ENCODE data around the gene SHC2.

DNA sequence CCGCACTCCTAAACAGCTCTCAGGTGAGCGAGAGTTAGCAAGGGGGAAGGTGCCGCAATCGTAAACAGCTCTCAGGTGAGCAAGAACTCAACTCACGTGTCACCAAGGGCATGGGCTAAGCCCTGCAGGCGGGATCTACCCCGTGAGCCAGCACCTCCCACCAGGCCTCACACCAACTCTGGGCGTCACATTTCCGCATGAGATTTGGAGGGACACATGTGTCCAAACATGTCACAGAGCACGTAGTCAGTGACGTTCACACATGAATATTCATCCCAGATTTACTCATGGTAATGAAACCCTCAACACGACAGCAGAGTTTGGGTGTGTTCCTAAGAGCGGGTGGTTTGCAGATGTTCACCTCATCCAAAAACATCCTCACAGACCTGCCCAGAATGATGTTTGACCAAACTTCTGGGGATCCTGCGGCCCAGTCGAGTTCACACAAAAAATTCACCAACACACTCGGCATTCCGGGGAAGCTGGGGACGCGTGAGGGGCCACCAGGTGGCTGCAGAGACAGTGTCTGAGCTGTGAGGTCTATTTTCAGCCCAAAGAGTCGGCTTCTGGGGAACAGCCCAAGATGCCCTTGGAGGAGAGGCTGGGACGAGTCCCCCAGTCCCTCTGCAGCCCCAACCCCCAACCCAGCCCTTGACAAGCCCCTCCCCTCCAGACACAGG is 71.4 kb downstream of the SHC2 start:
- TF ChIP-seq CTCF (IDR thresholded peaks at IDR 0.05; ENCODE audit: insufficient read depth, low read depth, low read length) (no peak), EZH2 (IDR thresholded peaks at IDR 0.05; ENCODE audit: insufficient read depth, low read length) (no peak)
